ENCODE measurements around the gene RBFA.
"Not testable (repeated sequence)": the region's sequence is repeated elsewhere in the genome, so short reads cannot be mapped to it uniquely, and the experiment has no call there.

RBFA gene

DNA sequence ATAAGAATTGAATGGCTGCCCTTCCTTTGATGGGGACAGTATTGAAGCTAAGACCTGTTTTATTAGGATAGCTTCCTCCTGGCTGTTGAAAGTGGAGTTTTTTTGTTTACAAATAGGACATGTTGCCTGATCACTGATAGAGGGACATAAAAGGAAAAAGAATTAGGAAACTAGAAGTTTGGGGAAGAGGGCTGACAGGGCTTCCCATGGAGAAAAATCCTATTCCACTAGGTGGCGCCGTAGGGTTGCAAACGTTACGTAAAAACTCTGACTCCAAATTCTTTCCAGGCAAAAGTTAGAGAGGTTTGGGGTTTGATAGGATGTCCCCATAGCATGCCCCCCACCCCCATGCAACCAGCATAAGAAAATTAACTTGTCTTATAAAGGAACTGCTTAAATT lies 11.1 kb upstream of the RBFA start:
- no peak overlapping the region for H3K9ac ChIP-seq
- H3K4me1 ChIP-seq (ENCODE audit: low read depth, poor library complexity, severe bottlenecking) = no peaks in the 10 kb centered on the region
- H3K4me2 ChIP-seq = no peak overlapping the region
- H2AFZ ChIP-seq (ENCODE audit: low read depth) = no peak overlapping the region
- no peaks in the 10 kb centered on the region for H4K20me1 ChIP-seq (ENCODE audit: insufficient read depth)
- H3K36me3 ChIP-seq (ENCODE audit: insufficient read depth) = no peaks in the 10 kb centered on the region
- H3K27me3 ChIP-seq (ENCODE audit: insufficient read depth, low read depth) = no peaks in the 10 kb centered on the region
- H3K4me3 ChIP-seq (IDR thresholded peaks at IDR 0.05; ENCODE audit: insufficient read depth, low read depth, low read length) = no peak overlapping the region
- H3K27ac ChIP-seq = no peak overlapping the region
- no peaks in the 10 kb centered on the region for H3K79me2 ChIP-seq (ENCODE audit: insufficient read depth, low read depth)
- TF ChIP-seq, protein P1, sequence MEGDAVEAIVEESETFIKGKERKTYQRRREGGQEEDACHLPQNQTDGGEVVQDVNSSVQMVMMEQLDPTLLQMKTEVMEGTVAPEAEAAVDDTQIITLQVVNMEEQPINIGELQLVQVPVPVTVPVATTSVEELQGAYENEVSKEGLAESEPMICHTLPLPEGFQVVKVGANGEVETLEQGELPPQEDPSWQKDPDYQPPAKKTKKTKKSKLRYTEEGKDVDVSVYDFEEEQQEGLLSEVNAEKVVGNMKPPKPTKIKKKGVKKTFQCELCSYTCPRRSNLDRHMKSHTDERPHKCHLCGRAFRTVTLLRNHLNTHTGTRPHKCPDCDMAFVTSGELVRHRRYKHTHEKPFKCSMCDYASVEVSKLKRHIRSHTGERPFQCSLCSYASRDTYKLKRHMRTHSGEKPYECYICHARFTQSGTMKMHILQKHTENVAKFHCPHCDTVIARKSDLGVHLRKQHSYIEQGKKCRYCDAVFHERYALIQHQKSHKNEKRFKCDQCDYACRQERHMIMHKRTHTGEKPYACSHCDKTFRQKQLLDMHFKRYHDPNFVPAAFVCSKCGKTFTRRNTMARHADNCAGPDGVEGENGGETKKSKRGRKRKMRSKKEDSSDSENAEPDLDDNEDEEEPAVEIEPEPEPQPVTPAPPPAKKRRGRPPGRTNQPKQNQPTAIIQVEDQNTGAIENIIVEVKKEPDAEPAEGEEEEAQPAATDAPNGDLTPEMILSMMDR (conservative IDR thresholded peaks at IDR 0.05; ENCODE audit: low read depth, low read length) = peak; percentile 90

DNA sequence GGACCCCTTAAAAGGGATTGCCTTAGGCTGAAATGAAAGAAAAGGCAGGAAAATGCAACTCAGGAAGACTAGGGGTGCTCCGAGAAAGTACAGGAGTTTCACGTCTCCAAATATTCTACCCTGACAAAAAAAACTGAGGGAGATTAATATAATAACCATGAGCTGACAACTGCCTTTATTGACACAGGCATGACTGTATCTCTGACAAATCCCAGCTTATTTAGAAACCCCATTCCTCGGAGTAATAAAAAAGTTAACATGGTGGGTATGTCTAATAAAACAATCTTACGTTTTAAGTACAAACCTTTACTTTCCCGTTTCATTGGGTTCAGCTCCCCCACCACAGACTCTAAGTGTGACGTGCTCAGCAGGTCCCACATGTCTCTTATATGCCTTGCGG lies 7.9 kb upstream of the RBFA start:
- Histone ChIP-seq H3K4me2 (no peak overlapping the region), H3K9ac (no peak overlapping the region), H3K27me3 (ENCODE audit: insufficient read depth, low read depth) (no peaks in the 10 kb centered on the region), H3K4me3 (IDR thresholded peaks at IDR 0.05; ENCODE audit: insufficient read depth, low read depth, low read length) (no peak overlapping the region), H3K79me2 (ENCODE audit: insufficient read depth, low read depth) (no peaks in the 10 kb centered on the region), H3K4me1 (ENCODE audit: low read depth, poor library complexity, severe bottlenecking) (no peaks in the 10 kb centered on the region), H4K20me1 (ENCODE audit: insufficient read depth) (no peaks in the 10 kb centered on the region), H3K36me3 (ENCODE audit: insufficient read depth) (no peaks in the 10 kb centered on the region), H2AFZ (ENCODE audit: low read depth) (no peak overlapping the region), H3K27ac (no peak overlapping the region)
- TF ChIP-seq, protein P1 (conservative IDR thresholded peaks at IDR 0.05; ENCODE audit: low read depth, low read length) = no peak

DNA sequence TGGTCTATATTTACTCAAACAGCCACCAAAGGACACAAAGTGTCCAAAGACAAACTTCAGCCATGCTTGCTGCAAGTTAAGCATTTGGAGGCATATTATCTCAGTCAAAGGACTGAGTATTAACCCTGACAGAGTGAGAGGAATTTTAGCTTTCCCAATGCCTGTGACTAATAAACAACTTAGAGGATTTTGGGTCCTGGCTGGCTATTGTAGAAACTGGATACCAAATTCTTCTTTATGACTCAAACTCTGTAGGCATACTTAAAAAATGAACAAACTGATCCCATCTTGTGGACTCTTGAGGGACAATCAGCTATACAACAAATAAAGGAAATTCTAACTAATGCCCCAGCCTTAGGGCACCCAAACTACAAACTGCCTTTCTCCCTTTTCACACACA lies 6.5 kb upstream of the RBFA start:
- H3K27ac ChIP-seq; H3K4me1 ChIP-seq (ENCODE audit: low read depth, poor library complexity, severe bottlenecking); H3K4me2 ChIP-seq; H2AFZ ChIP-seq (ENCODE audit: low read depth); H4K20me1 ChIP-seq (ENCODE audit: insufficient read depth); H3K4me3 ChIP-seq (IDR thresholded peaks at IDR 0.05; ENCODE audit: insufficient read depth, low read depth, low read length); H3K79me2 ChIP-seq (ENCODE audit: insufficient read depth, low read depth); H3K36me3 ChIP-seq (ENCODE audit: insufficient read depth); H3K9ac ChIP-seq; H3K27me3 ChIP-seq (ENCODE audit: insufficient read depth, low read depth): not testable (repeated sequence)

DNA sequence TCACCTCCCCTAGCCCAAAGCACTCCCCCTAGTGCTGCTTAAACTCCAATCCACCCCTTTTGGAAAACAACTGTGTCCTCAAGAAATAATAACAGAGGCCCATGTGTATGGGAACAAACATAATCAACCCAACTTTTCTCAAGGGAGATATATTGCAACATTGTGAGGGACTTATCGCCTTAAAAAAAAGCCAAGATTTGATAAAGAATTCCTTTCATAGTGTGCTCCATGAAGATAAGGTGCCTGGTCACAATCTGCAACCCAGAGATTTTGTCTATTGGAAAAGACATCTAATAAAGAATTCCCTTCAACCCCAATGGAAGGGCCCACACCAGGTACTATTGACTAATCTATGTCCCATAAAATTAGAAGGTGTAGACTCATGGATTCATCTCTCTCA lies 4.5 kb upstream of the RBFA start:
- Histone ChIP-seq H2AFZ (ENCODE audit: low read depth) (no peak overlapping the region), H3K36me3 (ENCODE audit: insufficient read depth) (no peaks in the 10 kb centered on the region), H3K27ac (no peak overlapping the region), H3K4me2 (no peak overlapping the region), H4K20me1 (ENCODE audit: insufficient read depth) (no peaks in the 10 kb centered on the region), H3K9ac (no peak overlapping the region), H3K79me2 (ENCODE audit: insufficient read depth, low read depth) (peaks cover 3% of the 10 kb centered on the region), H3K27me3 (ENCODE audit: insufficient read depth, low read depth) (no peaks in the 10 kb centered on the region), H3K4me3 (IDR thresholded peaks at IDR 0.05; ENCODE audit: insufficient read depth, low read depth, low read length) (no peak overlapping the region), H3K4me1 (ENCODE audit: low read depth, poor library complexity, severe bottlenecking) (no peaks in the 10 kb centered on the region)
- TF ChIP-seq, protein P1 (conservative IDR thresholded peaks at IDR 0.05; ENCODE audit: low read depth, low read length) = no peak

DNA sequence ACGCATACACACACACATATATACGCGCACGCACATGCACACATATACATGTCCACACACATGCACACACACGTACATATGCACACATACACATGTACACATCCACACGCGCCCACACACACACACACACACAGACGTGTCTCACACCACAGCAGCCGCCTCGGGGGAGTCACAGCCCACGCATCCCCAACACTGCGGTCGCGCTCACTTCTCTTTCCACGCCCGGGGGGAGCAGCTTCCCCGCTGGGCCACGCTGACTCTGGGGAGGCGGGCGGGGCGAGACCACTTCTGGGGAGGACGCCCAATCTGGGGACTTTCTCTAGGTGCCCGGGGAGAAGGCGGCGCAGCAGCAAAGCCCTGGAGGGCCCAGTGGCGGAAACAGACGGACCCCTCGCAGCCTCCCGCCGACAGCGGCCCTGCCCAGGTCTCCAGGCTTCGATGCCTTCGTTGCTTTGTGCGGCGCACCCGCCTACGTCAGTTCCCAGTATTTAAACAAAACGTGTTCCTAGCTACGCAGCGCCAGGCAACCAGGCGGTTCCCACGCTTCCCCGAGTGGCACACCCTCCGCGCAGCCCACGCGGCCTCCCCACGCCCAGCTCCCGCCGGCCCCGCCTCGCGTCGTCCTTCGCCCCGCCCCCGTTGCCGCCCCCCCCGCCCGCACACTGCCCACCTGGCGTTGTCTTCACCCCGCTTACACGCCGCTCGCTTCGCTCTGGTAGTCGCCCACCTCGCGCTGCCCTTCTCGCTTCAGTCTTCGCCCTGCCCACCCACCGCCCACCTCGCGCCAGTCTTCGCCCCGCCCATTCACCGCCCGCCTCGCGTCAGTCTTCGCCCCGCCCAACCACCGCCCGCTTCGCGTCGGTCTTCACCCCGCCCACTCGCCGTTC lies 810 bp upstream of the RBFA start:
- Histone ChIP-seq H3K4me2 (peak overlapping the region; percentile 61), H3K27ac (peak overlapping the region; percentile 68), H3K4me3 (IDR thresholded peaks at IDR 0.05; ENCODE audit: insufficient read depth, low read depth, low read length) (no peak overlapping the region), H3K9ac (peak overlapping the region; percentile 68; the same call in 1 of the 2 replicates), H3K36me3 (ENCODE audit: insufficient read depth) (peaks cover 6% of the 10 kb centered on the region; the same call in 1 of the 2 replicates), H3K79me2 (ENCODE audit: insufficient read depth, low read depth) (peaks cover 22% of the 10 kb centered on the region), H2AFZ (ENCODE audit: low read depth) (peak overlapping the region; percentile 98), H3K27me3 (ENCODE audit: insufficient read depth, low read depth) (no peaks in the 10 kb centered on the region), H3K4me1 (ENCODE audit: low read depth, poor library complexity, severe bottlenecking) (peaks cover 9% of the 10 kb centered on the region), H4K20me1 (ENCODE audit: insufficient read depth) (no peaks in the 10 kb centered on the region)
- TF ChIP-seq, protein P1 (conservative IDR thresholded peaks at IDR 0.05; ENCODE audit: low read depth, low read length) = no peak
